ENCODE measurements around the gene WASF3. TPM values are rescaled to one million over a fixed set of nuclear protein-coding genes. Genes with fewer than 3 reads are reported as not detected.

Gene WASF3
- polyA plus RNA-seq (2014; cell fraction: cytosol; rRNA removed): 12.2 and 12.7 TPM in 2 replicates
- 7.6 and 7.9 TPM in 2 replicates for polyA plus RNA-seq (2014; cell fraction: nucleus; rRNA removed)

- DNase-seq (ENCODE audit: low spot score): peak; percentile 93
These were observed at the start of gene WASF3 for GRCh38 chr13:26557393-26558073. WASF3 (plus strand) TSS chr13:26557683; CDS start chr13:26642271, 84,588 bp downstream.

GRCh38 chr13:26508885-26509284 lies 48.6 kb upstream of the WASF3 start:
- no peak for DNase-seq (ENCODE audit: low spot score)

- no peak for DNase-seq (ENCODE audit: low spot score)
These were observed 48.0 kb upstream of the WASF3 start for GRCh38 chr13:26509491-26509890.

GRCh38 chr13:26513931-26514330 lies 43.6 kb upstream of the WASF3 start:
- no peak for DNase-seq (ENCODE audit: low spot score)

GRCh38 chr13:26515721-26516120 lies 41.8 kb upstream of the WASF3 start:
- no peak for DNase-seq (ENCODE audit: low spot score)

- no peak for DNase-seq (ENCODE audit: low spot score)
These were observed 39.5 kb upstream of the WASF3 start for GRCh38 chr13:26517936-26518335.

- no peak for DNase-seq (ENCODE audit: low spot score)
These were observed 39.0 kb upstream of the WASF3 start for GRCh38 chr13:26518451-26518959.

- DNase-seq (ENCODE audit: low spot score): no peak
These were observed 34.9 kb upstream of the WASF3 start for GRCh38 chr13:26522571-26522970.

- no peak for DNase-seq (ENCODE audit: low spot score)
These were observed 34.5 kb upstream of the WASF3 start for GRCh38 chr13:26523007-26523406.

- no peak for DNase-seq (ENCODE audit: low spot score)
These were observed 32.0 kb upstream of the WASF3 start for GRCh38 chr13:26525528-26525927.

- no peak for DNase-seq (ENCODE audit: low spot score)
These were observed 30.7 kb upstream of the WASF3 start for GRCh38 chr13:26526702-26527216.

GRCh38 chr13:26528527-26528926 lies 29.0 kb upstream of the WASF3 start:
- DNase-seq (ENCODE audit: low spot score): no peak

- no peak for DNase-seq (ENCODE audit: low spot score)
These were observed 28.0 kb upstream of the WASF3 start for GRCh38 chr13:26529441-26529840.

GRCh38 chr13:26531742-26532141 lies 25.7 kb upstream of the WASF3 start:
- DNase-seq (ENCODE audit: low spot score): no peak

- DNase-seq (ENCODE audit: low spot score): no peak
These were observed 23.3 kb upstream of the WASF3 start for GRCh38 chr13:26534036-26534726.

- no peak for DNase-seq (ENCODE audit: low spot score)
These were observed 18.8 kb upstream of the WASF3 start for GRCh38 chr13:26538363-26539317.

GRCh38 chr13:26539738-26540292 lies 17.7 kb upstream of the WASF3 start:
- DNase-seq (ENCODE audit: low spot score): no peak

- no peak for DNase-seq (ENCODE audit: low spot score)
These were observed 17.1 kb upstream of the WASF3 start for GRCh38 chr13:26540334-26540733.

- no peak for DNase-seq (ENCODE audit: low spot score)
These were observed 16.4 kb upstream of the WASF3 start for GRCh38 chr13:26541041-26541440.

GRCh38 chr13:26541678-26542568 lies 15.6 kb upstream of the WASF3 start:
- DNase-seq (ENCODE audit: low spot score): no peak

All from SK-N-DZ (cell line).